Measurements from ENCODE around the gene CNP. TPM values are rescaled to one million over a fixed set of nuclear protein-coding genes. Genes with fewer than 3 reads are reported as not detected.

The CNP gene
- total RNA-seq, result 27.3 and 39.7 TPM in 2 replicates

DNA sequence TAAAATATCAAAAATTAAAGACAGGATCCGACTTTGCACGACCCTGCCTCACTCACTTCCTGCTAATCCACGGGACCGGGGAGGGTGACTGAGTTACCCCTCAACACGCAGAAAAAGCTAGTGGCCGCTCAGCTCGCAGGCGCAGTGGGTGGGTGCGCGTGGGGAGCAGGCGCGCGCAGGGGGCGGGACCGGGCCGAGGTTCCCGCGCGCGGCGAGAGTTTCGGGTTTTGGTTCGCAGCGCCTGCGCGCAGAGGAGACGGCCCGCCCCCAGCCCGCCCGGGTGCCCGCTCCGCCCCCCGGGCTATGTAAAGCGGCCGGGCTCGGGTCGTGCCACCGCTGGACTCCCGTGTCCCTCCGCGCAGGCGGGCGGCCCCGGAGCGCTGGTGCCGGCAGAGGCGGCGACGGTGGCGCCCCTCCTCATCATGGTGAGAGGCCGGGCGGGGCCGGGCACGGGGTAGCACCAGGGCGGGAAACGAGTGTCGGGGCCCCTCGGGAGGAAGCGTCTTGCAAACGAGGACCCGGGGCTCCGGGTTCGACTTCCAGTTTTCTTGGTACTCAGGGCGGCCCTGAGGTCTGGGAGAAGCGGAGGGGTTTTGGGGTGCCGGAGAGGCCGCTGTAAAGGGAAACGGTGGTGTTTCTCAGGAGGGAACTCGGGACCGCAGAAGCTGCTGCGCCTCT, at the start of gene CNP:
TSS of gene CNP (plus strand) at position 333 of the 678 bp plus-strand sequence. CDS start at position 423, 90 bp downstream.

DNA sequence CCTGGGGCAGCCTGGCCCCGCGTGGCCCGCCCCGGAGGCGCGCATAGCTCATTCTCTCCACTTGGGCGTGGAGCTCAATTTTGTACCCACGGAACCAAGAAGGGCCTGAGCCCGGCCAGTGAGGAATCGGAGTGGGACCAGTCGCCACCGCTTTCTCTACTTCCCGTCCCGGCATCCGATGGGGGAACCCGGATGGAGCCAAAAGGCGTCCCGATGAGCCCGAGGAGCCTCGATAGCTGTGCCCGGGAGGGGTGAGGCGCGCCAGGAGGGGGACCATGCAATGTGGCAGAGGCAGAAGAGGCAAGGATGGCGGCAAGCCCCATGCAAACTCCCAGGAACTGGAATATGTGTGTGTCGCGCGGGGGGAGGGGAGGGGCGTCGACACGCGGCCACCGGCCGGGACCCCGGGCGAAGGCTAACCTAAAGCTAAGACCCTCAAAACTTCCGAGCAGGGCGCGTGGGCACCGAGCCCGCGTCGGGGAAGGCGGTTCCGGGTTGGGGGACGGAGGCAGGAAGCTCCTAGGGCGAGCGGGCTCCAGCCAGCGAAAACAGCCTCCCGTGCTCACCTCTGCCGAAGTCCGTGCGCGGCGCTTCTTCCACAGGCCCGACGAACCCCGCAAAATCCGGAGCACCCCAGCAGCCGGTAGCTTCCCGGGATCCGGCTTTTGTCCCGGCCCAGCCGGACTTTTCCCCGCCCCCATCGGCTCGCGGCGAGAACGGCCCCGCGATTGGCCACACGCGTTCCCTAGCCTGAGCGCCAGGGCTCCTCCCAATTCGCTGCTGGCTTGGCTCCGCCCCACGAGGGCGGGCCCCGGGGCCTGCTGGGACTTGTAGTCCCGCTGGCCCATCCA, 48.1 kb upstream of the CNP start, which contains the start of gene ACLY:
TSS of gene ACLY (minus strand) at position 638 of the 851 bp plus-strand sequence. CDS start 5,078 bp downstream, outside the sequence.

DNA sequence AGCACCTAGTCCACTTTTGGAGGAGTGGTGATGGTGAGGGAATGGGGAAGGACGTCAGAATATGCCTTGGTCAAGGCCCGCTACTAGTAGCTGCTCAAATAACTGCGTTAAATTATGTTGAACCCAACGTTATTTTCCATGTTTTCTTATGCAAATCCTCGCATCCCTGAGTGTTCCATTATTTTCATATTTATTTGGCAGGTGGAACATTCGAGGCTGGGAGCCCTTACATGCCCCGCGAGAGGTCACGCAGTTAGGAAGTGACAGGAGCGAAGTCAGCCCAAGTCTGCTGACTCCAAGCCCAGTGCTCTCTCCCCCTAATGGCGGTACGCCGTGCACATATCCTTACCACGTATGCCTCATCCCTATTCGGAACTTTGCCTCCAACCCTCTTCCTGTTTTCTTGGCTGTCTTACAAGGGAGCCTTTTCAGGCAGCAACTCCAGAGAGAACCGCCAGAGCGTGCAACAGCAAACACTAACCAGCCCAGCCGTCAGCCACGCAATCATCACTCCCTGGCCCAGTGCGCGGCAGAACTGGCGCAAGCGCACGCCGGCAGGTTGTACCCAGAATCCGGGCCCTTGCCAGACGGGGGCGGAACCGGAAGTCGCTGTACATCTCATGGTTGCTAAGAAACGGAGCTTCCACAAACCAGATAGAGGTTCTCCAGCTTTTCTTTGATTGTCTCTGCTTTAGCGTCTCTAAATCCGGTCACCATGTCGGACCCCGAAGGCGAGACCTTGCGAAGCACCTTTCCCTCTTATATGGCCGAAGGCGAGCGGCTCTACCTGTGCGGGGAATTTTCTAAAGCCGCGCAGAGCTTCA, 36.4 kb upstream of the CNP start, which contains the start of gene ODAD4:
TSS of gene ODAD4 (plus strand) at position 609 of the 824 bp plus-strand sequence. CDS start at position 716, 107 bp downstream.

GRCh38 chr17:42016941-42017865, 50.6 kb downstream of the CNP start, which contains the start of gene DNAJC7:
Gene DNAJC7 (minus strand): TSS chr17:42017439. CDS start chr17:42017416, 23 bp downstream.

DNA sequence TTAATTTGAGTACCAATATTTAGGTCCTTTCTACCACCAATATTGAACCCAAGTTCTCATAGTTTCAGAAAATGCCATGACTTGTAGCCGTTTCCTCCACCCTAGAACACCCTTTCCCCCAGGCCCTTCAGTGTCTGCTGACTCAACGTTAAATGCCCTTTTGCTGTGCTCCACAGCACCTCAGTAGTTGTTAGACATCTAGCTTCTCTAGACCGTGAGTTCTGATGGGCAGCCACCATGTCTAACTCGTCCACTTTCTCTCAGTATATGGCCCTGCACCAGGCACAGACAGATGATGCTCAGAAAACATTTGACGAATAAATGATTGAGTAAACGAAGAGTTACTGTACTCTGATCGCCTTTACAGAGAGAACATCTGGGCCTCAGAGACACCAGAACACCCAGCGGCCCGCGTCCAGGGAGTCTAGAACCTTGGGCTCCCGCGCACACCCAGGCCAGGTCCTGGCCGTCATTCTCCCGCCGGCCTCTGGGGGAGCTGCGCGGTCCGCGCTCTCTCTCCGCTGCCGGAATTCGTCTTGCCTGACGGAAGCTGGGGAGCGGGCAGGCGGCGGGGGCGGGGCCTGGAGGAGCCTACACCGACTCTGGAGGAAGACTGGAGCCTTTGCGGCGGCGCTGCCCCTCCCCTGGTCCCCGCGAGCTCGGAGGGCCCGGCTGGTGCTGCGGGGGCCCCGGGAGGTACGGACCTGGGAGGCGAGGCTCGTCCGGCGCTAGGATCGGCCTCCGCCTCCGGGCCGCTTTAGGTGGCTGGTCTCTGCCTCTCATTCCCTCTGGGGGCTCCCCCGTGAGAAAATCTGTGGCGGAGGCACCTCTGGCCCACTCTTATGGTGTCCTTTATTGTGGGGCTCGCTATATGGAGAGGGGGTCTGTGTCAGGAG, 53.2 kb downstream of the CNP start, which contains the start of gene NKIRAS2:
TSS of gene NKIRAS2 (plus strand) at position 582 of the 896 bp plus-strand sequence. CDS start 1,488 bp downstream, outside the sequence.

Other genes starting within 250 kb of the CNP start
- 1.4 and 5.1 TPM in 2 replicates for gene HAP1, start 232.2 kb upstream of the CNP start, total RNA-seq
- 357 and 772 TPM in 2 replicates for gene JUP, start 180.1 kb upstream of the CNP start, total RNA-seq
- 33.5 and 51.7 TPM in 2 replicates for gene P3H4, start 154.8 kb upstream of the CNP start, total RNA-seq
- gene FKBP10, start 153.8 kb upstream of the CNP start, total RNA-seq, result 34.5 and 113 TPM in 2 replicates
- 35.0 and 73.1 TPM in 2 replicates for gene NT5C3B, start 130.6 kb upstream of the CNP start, total RNA-seq
- gene KLHL10, start 129.0 kb upstream of the CNP start, total RNA-seq, result 0.14 TPM in 1 of 2 replicates, not detected in the other
- 41.4 and 45.1 TPM in 2 replicates for gene KLHL11, start 101.4 kb upstream of the CNP start, total RNA-seq
- gene ACLY, start 47.8 kb upstream of the CNP start, total RNA-seq, result 114 and 147 TPM in 2 replicates
- gene ODAD4, start 36.2 kb upstream of the CNP start, total RNA-seq, result under 0.01 and 0.07 TPM in 2 replicates
- 51.3 and 72.0 TPM in 2 replicates for gene DNAJC7, start 50.6 kb downstream of the CNP start, total RNA-seq
- gene NKIRAS2, start 53.3 kb downstream of the CNP start, total RNA-seq, result 27.7 and 39.2 TPM in 2 replicates
- gene C17orf113, start 83.8 kb downstream of the CNP start, total RNA-seq, result 0.64 and 0.68 TPM in 2 replicates
- 0.34 and 0.43 TPM in 2 replicates for gene ZNF385C, start 131.7 kb downstream of the CNP start, total RNA-seq
- 7.2 and 10.9 TPM in 2 replicates for gene DHX58, start 145.9 kb downstream of the CNP start, total RNA-seq
- 7.9 and 23.3 TPM in 2 replicates for gene KAT2A, start 154.6 kb downstream of the CNP start, total RNA-seq
- gene HSPB9, start 156.0 kb downstream of the CNP start, total RNA-seq, result not detected in 2 replicates
- 70.7 and 97.2 TPM in 2 replicates for gene RAB5C, start 188.2 kb downstream of the CNP start, total RNA-seq
- gene KCNH4, start 214.3 kb downstream of the CNP start, total RNA-seq, result not detected in 2 replicates
- not detected in 2 replicates for gene HCRT, start 218.7 kb downstream of the CNP start, total RNA-seq
- 3.8 and 11.4 TPM in 2 replicates for gene GHDC, start 227.7 kb downstream of the CNP start, total RNA-seq